Chondrocyte (in vitro differentiated cells): Measurements from ENCODE around the gene ZDHHC7. TPM values are rescaled to one million over a fixed set of nuclear protein-coding genes. Genes with fewer than 3 reads are reported as not detected.

Source experiments
- DNase-seq: peaks from one replicate; pipeline ENCODE4 v3.0.0; 2021; ENCODE audit warnings: mixed read lengths, low spot score
- H3K27ac Mint-ChIP-seq: one replicate; pipeline ENCODE4 v1.8.0; 2021; ENCODE audit warnings: mild to moderate bottlenecking, moderate library complexity, mixed read lengths; ENCODE audit not compliant: unreplicated experiment
- H3K27me3 Mint-ChIP-seq: 2 replicates; pipeline ENCODE4 v1.8.0; 2021; ENCODE audit warnings: low read depth, mixed read lengths
- H3K36me3 Mint-ChIP-seq: 2 replicates; pipeline ENCODE4 v1.8.0; 2021; ENCODE audit warnings: low read depth, mixed read lengths
- H3K4me1 Mint-ChIP-seq: 2 replicates; pipeline ENCODE4 v1.8.0; 2021; ENCODE audit warnings: low read depth, mild to moderate bottlenecking, mixed read lengths
- H3K4me3 Mint-ChIP-seq: one replicate; pipeline ENCODE4 v1.8.0; 2021; ENCODE audit warnings: mild to moderate bottlenecking, moderate library complexity, mixed read lengths; ENCODE audit not compliant: unreplicated experiment
- H3K9me3 Mint-ChIP-seq: 2 replicates; pipeline ENCODE4 v1.8.0; 2021; ENCODE audit warnings: low read depth, mixed read lengths
- CTCF ChIP-seq: fragments of 200-600 bp; sonication (generic); IDR thresholded peaks from 2 replicates; pipeline ENCODE4 v1.5.0; 2021; ENCODE audit warnings: antibody characterized with exemption, mild to moderate bottlenecking, moderate library complexity
- total RNA-seq: library from RNA; stranded (reverse); gene quantifications from 3 replicates; pipeline ENCODE4 v1.2.1, GENCODE V29; 2021

ZDHHC7 gene
- total RNA-seq, 1 donor from 2014 or later = 50.2 TPM

- Mint-ChIP-seq H3K9me3 (no peaks in the 10 kb centered on the region), H3K36me3 (peaks cover 4% of the 10 kb centered on the region), H3K27ac (no peak overlapping the region), H3K27me3 (peaks cover 2% of the 10 kb centered on the region), H3K4me3 (no peak overlapping the region), H3K4me1 (peaks cover 6% of the 10 kb centered on the region)
- no peak for DNase-seq
- TF ChIP-seq CTCF = no peak
These were observed 35.9 kb upstream of the ZDHHC7 start for GRCh38 chr16:85046931-85047866.

GRCh38 chr16:85046472-85046916 is 35.2 kb upstream of the ZDHHC7 start:
- H3K4me3 Mint-ChIP-seq = no peak overlapping the region
- H3K36me3 Mint-ChIP-seq = peaks cover 4% of the 10 kb centered on the region
- no peak overlapping the region for H3K27ac Mint-ChIP-seq
- H3K27me3 Mint-ChIP-seq = peaks cover 2% of the 10 kb centered on the region
- H3K4me1 Mint-ChIP-seq = peaks cover 6% of the 10 kb centered on the region
- DNase-seq = no peak
- no peaks in the 10 kb centered on the region for H3K9me3 Mint-ChIP-seq
- no peak for TF ChIP-seq CTCF

DNA sequence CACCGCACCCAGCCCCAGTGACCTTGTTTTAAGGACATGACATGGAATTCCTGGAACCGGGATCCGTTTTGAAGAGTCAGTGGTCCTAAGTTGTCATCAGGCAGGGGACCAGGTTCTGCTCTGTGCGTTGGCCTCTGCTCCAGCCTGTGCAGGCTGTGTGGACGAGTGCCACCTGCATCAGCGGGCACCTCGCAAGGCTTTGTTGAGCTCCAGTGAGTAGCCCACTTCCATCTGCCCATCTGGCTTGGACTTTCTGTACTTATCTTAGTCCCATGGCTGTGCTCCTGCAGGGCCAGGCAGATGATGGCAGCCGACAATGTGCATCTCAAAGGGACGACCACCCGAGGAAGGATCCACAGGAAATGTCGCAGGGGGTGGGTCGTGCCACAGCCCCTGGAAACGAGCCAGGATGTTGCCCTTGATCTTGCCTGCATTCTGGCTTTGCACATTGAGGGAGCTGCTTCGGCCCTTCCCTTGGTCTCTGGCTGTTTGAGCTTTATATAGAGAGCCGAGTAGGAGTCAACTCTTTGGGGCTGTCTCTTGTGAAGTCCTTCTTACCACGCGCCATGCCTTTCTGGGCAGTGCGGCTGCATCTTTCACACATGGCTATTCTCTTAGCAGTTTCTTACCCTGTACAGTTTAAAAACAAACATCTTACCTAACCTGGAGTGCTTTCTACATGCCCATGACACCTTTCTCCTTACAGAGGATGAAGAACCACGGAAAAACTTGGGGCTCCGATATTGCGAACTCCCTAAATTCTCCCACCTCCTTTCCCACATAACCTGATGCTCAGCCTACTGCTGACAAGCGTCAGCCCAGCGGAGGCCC is 34.5 kb upstream of the ZDHHC7 start:
- Mint-ChIP-seq H3K4me1 (peaks cover 6% of the 10 kb centered on the region), H3K36me3 (peaks cover 4% of the 10 kb centered on the region), H3K9me3 (no peaks in the 10 kb centered on the region), H3K27me3 (peaks cover 2% of the 10 kb centered on the region), H3K4me3 (no peak overlapping the region), H3K27ac (no peak overlapping the region)
- TF ChIP-seq CTCF = no peak
- no peak for DNase-seq

GRCh38 chr16:85045077-85045476 is 33.7 kb upstream of the ZDHHC7 start:
- Mint-ChIP-seq H3K4me1 (no peaks in the 10 kb centered on the region), H3K27me3 (peaks cover 2% of the 10 kb centered on the region), H3K4me3 (no peak overlapping the region), H3K27ac (no peak overlapping the region), H3K9me3 (no peaks in the 10 kb centered on the region), H3K36me3 (peaks cover 4% of the 10 kb centered on the region)
- TF ChIP-seq CTCF = no peak
- no peak for DNase-seq

DNA sequence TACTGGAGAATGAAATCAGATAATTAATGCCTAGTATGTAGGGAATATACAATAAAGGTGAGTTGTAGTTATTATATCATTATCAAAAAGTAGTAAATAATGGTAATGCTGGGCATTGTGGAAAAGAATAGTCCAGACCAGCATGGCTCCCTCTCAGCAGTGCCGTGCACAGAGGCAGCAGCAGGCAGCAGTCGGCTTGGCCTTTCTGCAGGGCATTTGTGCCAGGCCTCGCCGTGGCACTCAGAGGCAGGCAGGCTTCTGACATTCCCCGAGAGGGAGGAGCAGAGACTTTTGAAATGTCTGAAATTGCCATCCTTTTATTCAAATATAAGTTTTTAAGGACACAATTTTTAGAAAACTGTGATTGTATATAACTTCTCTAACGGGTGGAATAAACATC is 31.3 kb upstream of the ZDHHC7 start:
- no peak overlapping the region for H3K4me3 Mint-ChIP-seq
- H3K27me3 Mint-ChIP-seq = peaks cover 2% of the 10 kb centered on the region
- DNase-seq = no peak
- no peak overlapping the region for H3K27ac Mint-ChIP-seq
- H3K4me1 Mint-ChIP-seq = no peaks in the 10 kb centered on the region
- H3K9me3 Mint-ChIP-seq = no peaks in the 10 kb centered on the region
- peaks cover 3% of the 10 kb centered on the region for H3K36me3 Mint-ChIP-seq
- no peak for TF ChIP-seq CTCF
